GM12878 (cell line): ENCODE results near the gene NKAIN2.

Experiments
- PBX3 ChIP-seq: IDR thresholded peaks from 2 replicates; pipeline ENCODE4 v1.6.1; 2011; ENCODE audit warnings: mild to moderate bottlenecking, low read depth, low read length, moderate library complexity; ENCODE audit not compliant: insufficient replicate concordance
- POLR2AphosphoS5 ChIP-seq: IDR thresholded peaks from 2 replicates; pipeline ENCODE4 v1.6.1; 2011; ENCODE audit warnings: mild to moderate bottlenecking, low read length, inconsistent platforms
- SRF ChIP-seq, 2 experiments: IDR thresholded peaks; 2 replicates each; pipeline ENCODE4 v1.6.1; 2011; ENCODE audit warnings: low read depth in 2 of 2, low read length in 2 of 2, mild to moderate bottlenecking in 1 of 2, moderate library complexity in 1 of 2
- TCF7 ChIP-seq: IDR thresholded peaks from 2 replicates; pipeline ENCODE4 v1.6.1; 2014; ENCODE audit warnings: antibody characterized with exemption, borderline replicate concordance
- ZBTB11 ChIP-seq: fragments of 450-650 bp; formaldehyde crosslinking; IDR thresholded peaks from 2 replicates; pipeline ENCODE4 v1.5.0; 2022; ENCODE audit warnings: mild to moderate bottlenecking, missing genetic modification characterization

- no peak for TF ChIP-seq ZBTB11 (CRISPR knock-in tag)
- TF ChIP-seq POLR2AphosphoS5 = no peak
- TF ChIP-seq SRF (IDR thresholded peaks at IDR 0.05; ENCODE audit: low read depth in 2 of 2, low read length in 2 of 2) = no peak
- no peak for TF ChIP-seq TCF7
- no peak for TF ChIP-seq PBX3
These were observed 295.9 kb downstream of the NKAIN2 start for GRCh38 chr6:124099520-124099919.
